GM19238 (cell line): ENCODE measurements around the gene FAM120A.

Experiments
- DNase-seq: peaks from one replicate; pipeline ENCODE4 v3.0.0; 2011; ENCODE audit warnings: low spot score; ENCODE audit not compliant: insufficient read length

FAM120A gene

DNA sequence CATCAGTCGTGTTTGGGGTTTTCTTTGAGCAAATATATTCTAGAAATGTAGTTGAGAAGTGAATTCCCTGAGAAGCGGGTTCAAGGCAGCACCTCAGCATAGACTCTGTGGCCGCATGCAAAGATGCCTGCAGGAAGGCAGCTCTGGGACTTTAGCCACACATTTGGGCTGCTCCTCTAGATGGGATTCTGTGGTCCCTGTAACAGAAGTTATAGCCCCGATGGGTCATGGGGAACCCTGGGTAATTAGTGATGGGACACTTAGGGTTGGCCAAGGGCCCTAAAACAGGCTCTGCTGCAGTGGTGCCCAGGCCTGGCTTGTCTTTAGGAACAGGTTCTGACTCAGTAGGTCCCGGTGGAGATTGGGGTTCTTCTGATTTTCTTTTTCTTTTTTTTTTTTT lies 161.7 kb downstream of the FAM120A start:
- DNase-seq: no peak

- DNase-seq: no peak
Observed at GRCh38 chr9:93613791-93614190, 162.3 kb downstream of the FAM120A start.

GRCh38 chr9:93614830-93615468 lies 163.5 kb downstream of the FAM120A start:
- DNase-seq: no peak
